ENCODE measurements around the gene PKD2. TPM values are rescaled to one million over a fixed set of nuclear protein-coding genes. Genes with fewer than 3 reads are reported as not detected.

PKD2 gene
- total RNA-seq, 1 donor from 2014 or later, result 47.5 TPM

DNA sequence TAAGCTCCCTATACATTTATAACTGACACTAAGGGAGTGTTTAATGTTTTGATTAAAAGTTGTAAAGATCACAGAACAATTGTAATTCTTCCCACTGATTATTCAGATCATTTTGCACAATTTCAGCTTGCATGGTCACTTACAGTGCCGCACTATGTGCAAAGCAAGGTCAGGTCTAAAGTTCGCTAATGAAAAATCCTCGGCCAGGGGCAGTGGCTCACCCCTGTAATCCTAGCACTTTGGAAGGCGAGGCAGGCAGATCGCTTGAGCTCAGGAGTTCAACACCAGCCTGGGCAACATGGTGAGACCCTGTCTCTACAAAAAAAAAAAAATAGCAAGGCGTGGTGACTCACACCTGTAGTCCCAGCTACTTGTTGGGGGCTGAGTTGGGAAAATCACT, 57.0 kb downstream of the PKD2 start:
- no peaks in the 10 kb centered on the region for H3K4me1 Mint-ChIP-seq (ENCODE audit: unreplicated experiment)
- TF ChIP-seq, protein P1, sequence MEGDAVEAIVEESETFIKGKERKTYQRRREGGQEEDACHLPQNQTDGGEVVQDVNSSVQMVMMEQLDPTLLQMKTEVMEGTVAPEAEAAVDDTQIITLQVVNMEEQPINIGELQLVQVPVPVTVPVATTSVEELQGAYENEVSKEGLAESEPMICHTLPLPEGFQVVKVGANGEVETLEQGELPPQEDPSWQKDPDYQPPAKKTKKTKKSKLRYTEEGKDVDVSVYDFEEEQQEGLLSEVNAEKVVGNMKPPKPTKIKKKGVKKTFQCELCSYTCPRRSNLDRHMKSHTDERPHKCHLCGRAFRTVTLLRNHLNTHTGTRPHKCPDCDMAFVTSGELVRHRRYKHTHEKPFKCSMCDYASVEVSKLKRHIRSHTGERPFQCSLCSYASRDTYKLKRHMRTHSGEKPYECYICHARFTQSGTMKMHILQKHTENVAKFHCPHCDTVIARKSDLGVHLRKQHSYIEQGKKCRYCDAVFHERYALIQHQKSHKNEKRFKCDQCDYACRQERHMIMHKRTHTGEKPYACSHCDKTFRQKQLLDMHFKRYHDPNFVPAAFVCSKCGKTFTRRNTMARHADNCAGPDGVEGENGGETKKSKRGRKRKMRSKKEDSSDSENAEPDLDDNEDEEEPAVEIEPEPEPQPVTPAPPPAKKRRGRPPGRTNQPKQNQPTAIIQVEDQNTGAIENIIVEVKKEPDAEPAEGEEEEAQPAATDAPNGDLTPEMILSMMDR (conservative IDR thresholded peaks at IDR 0.05), result no peak
- no peaks in the 10 kb centered on the region for H3K27me3 Mint-ChIP-seq
- DNase-seq (ENCODE audit: extremely low spot score, unreplicated experiment), result no peak
- no peak overlapping the region for H3K4me3 Mint-ChIP-seq
- peaks cover 48% of the 10 kb centered on the region for H3K36me3 Mint-ChIP-seq
- no peak overlapping the region for H3K27ac Mint-ChIP-seq
- H3K9me3 Mint-ChIP-seq, result no peaks in the 10 kb centered on the region

DNA sequence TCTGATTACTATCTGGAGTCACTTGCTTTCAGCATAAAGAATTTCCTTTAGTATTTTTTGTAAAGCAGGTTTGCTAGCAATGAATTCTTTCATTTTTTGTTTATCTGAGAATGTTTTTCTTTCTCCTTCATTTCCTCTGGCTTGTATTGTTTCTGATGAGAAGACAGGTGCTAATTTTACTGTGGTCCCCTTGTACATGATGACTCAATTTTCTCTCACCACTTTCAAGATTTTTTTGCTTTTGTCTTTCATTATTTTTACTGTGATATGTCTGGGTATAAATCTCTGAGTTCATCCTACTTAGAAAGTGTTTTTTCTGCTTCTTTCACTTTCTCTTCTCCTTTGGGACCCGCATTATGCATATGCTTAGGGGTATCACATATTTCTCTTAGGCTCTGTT, 62.6 kb downstream of the PKD2 start:
- TF ChIP-seq, protein P1 (conservative IDR thresholded peaks at IDR 0.05), result no peak
- Mint-ChIP-seq H3K4me1 (ENCODE audit: unreplicated experiment) (no peaks in the 10 kb centered on the region), H3K9me3 (peaks cover 4% of the 10 kb centered on the region), H3K36me3 (peaks cover 62% of the 10 kb centered on the region), H3K4me3 (no peak overlapping the region), H3K27ac (no peak overlapping the region), H3K27me3 (no peaks in the 10 kb centered on the region)
- DNase-seq (ENCODE audit: extremely low spot score, unreplicated experiment), result no peak

DNA sequence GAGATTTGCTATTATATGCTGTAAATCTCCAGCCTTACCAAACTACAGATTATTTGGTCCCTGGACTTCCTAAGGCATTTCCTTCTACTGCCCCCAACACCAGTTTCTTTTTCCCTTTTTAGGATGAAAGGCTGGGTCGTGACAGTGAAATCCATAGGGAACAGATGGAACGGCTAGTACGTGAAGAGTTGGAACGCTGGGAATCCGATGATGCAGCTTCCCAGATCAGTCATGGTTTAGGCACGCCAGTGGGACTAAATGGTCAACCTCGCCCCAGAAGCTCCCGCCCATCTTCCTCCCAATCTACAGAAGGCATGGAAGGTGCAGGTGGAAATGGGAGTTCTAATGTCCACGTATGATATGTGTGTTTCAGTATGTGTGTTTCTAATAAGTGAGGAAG, 67.9 kb downstream of the PKD2 start:
- TF ChIP-seq, protein P1 (conservative IDR thresholded peaks at IDR 0.05), result no peak
- H3K27ac Mint-ChIP-seq, result no peak overlapping the region
- no peak for DNase-seq (ENCODE audit: extremely low spot score, unreplicated experiment)
- peaks cover 50% of the 10 kb centered on the region for H3K36me3 Mint-ChIP-seq
- no peak overlapping the region for H3K4me3 Mint-ChIP-seq
- no peaks in the 10 kb centered on the region for H3K27me3 Mint-ChIP-seq
- H3K4me1 Mint-ChIP-seq (ENCODE audit: unreplicated experiment), result no peaks in the 10 kb centered on the region
- H3K9me3 Mint-ChIP-seq, result peaks cover 4% of the 10 kb centered on the region

DNA sequence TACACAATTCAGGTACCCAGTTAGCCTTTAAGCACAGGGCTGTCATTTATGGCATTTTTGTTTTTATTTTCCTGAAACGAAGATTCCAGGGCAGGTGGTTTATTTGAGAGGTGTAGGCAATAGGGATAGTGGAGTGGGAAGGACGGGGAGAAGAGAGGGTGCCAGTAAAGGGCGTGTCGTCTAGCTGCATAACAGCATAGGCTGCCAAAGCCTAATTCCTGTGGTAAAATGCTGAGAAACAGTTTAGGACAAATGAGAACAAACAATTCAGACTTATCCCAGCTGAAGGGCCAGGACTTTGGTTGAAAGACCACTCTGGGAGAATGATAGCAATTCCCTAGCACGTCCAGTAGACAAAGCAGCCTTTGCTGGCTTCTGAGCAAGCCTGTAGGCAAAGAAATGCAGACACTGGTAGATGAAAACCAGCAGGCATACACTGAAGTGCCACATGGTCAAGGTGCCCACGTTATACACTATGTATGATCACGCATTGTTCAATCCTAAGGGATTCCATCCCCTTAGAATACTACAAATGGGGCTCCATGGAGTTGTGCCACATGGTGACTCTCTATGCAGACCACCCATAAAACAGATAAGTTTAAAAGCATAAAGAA, 70.6 kb downstream of the PKD2 start:
- no peak for DNase-seq (ENCODE audit: extremely low spot score, unreplicated experiment)
- H3K27me3 Mint-ChIP-seq, result no peaks in the 10 kb centered on the region
- H3K4me1 Mint-ChIP-seq (ENCODE audit: unreplicated experiment), result no peaks in the 10 kb centered on the region
- peaks cover 33% of the 10 kb centered on the region for H3K36me3 Mint-ChIP-seq
- H3K4me3 Mint-ChIP-seq, result no peak overlapping the region
- TF ChIP-seq, protein P1 (conservative IDR thresholded peaks at IDR 0.05), result no peak
- H3K27ac Mint-ChIP-seq, result peak overlapping the region; percentile 86
- no peaks in the 10 kb centered on the region for H3K9me3 Mint-ChIP-seq

DNA sequence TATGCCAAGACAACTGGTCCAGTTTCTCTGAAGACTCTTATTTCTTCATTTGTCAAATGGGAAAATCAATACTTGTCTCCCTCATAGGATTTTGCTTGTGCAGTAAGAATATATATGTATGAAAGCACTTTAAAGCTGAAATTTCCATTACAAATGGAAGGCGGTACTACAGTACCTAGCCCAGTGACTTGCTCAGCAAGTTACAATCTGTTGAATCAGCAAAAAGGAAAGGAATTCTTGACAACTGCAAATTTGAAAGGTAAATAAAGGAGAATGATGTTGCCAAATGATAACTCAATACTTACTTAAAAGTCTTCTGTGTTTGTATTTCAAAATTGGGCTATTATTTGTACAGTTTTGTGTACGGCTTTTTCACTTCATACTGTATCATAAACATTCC, 71.1 kb downstream of the PKD2 start:
- Mint-ChIP-seq H3K9me3 (no peaks in the 10 kb centered on the region), H3K36me3 (peaks cover 33% of the 10 kb centered on the region), H3K4me3 (no peak overlapping the region), H3K4me1 (ENCODE audit: unreplicated experiment) (no peaks in the 10 kb centered on the region), H3K27me3 (no peaks in the 10 kb centered on the region), H3K27ac (peak overlapping the region; percentile 86)
- TF ChIP-seq, protein P1 (conservative IDR thresholded peaks at IDR 0.05), result no peak
- no peak for DNase-seq (ENCODE audit: extremely low spot score, unreplicated experiment)

DNA sequence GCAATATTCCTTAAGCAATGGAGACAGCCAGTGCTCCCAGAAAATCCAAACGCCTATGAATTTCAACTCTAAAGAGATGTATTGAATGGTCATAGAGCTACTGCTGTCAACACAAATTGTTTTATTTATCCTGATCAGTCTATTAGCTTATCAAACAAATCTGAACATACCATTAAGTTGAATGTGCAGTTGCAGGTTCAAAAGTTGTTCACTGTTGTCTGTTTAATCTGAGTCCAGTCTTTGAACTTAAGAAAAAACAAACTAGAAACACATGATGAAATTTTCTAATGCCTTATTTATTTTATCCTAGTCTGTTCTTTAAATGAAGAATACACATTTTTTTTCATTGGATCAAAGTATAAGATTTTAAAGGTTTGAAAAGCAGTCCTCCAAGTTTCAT, 73.2 kb downstream of the PKD2 start:
- no peak for DNase-seq (ENCODE audit: extremely low spot score, unreplicated experiment)
- Mint-ChIP-seq H3K9me3 (no peaks in the 10 kb centered on the region), H3K4me1 (ENCODE audit: unreplicated experiment) (no peaks in the 10 kb centered on the region), H3K4me3 (no peak overlapping the region), H3K36me3 (peaks cover 20% of the 10 kb centered on the region), H3K27ac (no peak overlapping the region), H3K27me3 (no peaks in the 10 kb centered on the region)
- TF ChIP-seq, protein P1 (conservative IDR thresholded peaks at IDR 0.05), result no peak
